HEK293 (cell line): Measurements from ENCODE around the gene HOXA6.

ENCODE experiments used
- HOXA7 ChIP-seq: sonication (generic); formaldehyde crosslinking; IDR thresholded peaks from 2 replicates; pipeline ENCODE4 v1.8.1; 2022; ENCODE audit warnings: missing genetic modification reagents, borderline replicate concordance
- IKZF3 ChIP-seq: fragments of 450-650 bp; IDR thresholded peaks from 2 replicates; pipeline ENCODE4 v1.5.0; 2018; ENCODE audit warnings: missing biosample characterization, mild to moderate bottlenecking, missing genetic modification characterization, moderate library complexity
- KLF17 ChIP-seq: fragments of 450-650 bp; formaldehyde crosslinking; IDR thresholded peaks from 2 replicates; pipeline ENCODE4 v1.5.1; 2016; ENCODE audit warnings: missing biosample characterization, missing genetic modification characterization
- PRDM1 ChIP-seq: fragments of 450-650 bp; formaldehyde crosslinking; IDR thresholded peaks from 2 replicates; pipeline ENCODE4; 2016; ENCODE audit warnings: missing biosample characterization, missing genetic modification characterization
- PRDM6 ChIP-seq: fragments of 450-650 bp; formaldehyde crosslinking; IDR thresholded peaks from 2 replicates; pipeline ENCODE4 v1.5.1; 2017; ENCODE audit warnings: missing biosample characterization, missing genetic modification characterization
- RBAK ChIP-seq: fragments of 450-650 bp; formaldehyde crosslinking; IDR thresholded peaks from 2 replicates; pipeline ENCODE4 v1.5.1; 2016; ENCODE audit warnings: missing biosample characterization, missing genetic modification characterization
- SP2 ChIP-seq: fragments of 450-650 bp; formaldehyde crosslinking; IDR thresholded peaks from 2 replicates; pipeline ENCODE4 v1.5.1; 2016; ENCODE audit warnings: missing biosample characterization, missing genetic modification characterization
- TRIM28 ChIP-seq: IDR thresholded peaks from 2 replicates; pipeline ENCODE4 v1.6.1; 2011; ENCODE audit warnings: low read length, control low read depth, borderline replicate concordance
- YY2 ChIP-seq: fragments of 450-650 bp; formaldehyde crosslinking; IDR thresholded peaks from 2 replicates; pipeline ENCODE4 v1.5.1; 2016; ENCODE audit warnings: missing biosample characterization, missing genetic modification characterization
- ZBTB11 ChIP-seq: fragments of 450-650 bp; formaldehyde crosslinking; conservative IDR thresholded peaks from 2 replicates; pipeline ENCODE4 v1.5.1; 2016; ENCODE audit warnings: low read depth, missing biosample characterization, missing genetic modification characterization
- ZBTB8A ChIP-seq: fragments of 450-650 bp; formaldehyde crosslinking; IDR thresholded peaks from 2 replicates; pipeline ENCODE4 v1.5.1; 2016; ENCODE audit warnings: missing biosample characterization, missing genetic modification characterization
- ZFP69B ChIP-seq: fragments of 450-650 bp; formaldehyde crosslinking; IDR thresholded peaks from 2 replicates; pipeline ENCODE4 v1.5.1; 2016; ENCODE audit warnings: missing biosample characterization, missing genetic modification characterization
- ZNF114 ChIP-seq: fragments of 450-650 bp; formaldehyde crosslinking; IDR thresholded peaks from 2 replicates; pipeline ENCODE4 v1.5.0; 2017; ENCODE audit warnings: missing biosample characterization, missing genetic modification characterization
- ZNF132 ChIP-seq: fragments of 450-650 bp; formaldehyde crosslinking; IDR thresholded peaks from 2 replicates; pipeline ENCODE4 v1.5.1; 2017; ENCODE audit warnings: missing biosample characterization, missing genetic modification characterization, borderline replicate concordance
- ZNF155 ChIP-seq: fragments of 450-650 bp; formaldehyde crosslinking; IDR thresholded peaks from 2 replicates; pipeline ENCODE4 v1.5.1; 2016; ENCODE audit warnings: missing biosample characterization, missing genetic modification characterization
- ZNF184 ChIP-seq: fragments of 450-650 bp; IDR thresholded peaks from 2 replicates; pipeline ENCODE4 v1.5.1; 2018; ENCODE audit warnings: missing biosample characterization, mild to moderate bottlenecking, missing genetic modification characterization
- ZNF202 ChIP-seq: fragments of 450-650 bp; formaldehyde crosslinking; IDR thresholded peaks from 2 replicates; pipeline ENCODE4 v1.5.1; 2016; ENCODE audit warnings: missing biosample characterization, missing genetic modification characterization, borderline replicate concordance
- ZNF221 ChIP-seq: fragments of 450-650 bp; formaldehyde crosslinking; IDR thresholded peaks from 2 replicates; pipeline ENCODE4 v1.5.1; 2017; ENCODE audit warnings: missing biosample characterization, missing genetic modification characterization, borderline replicate concordance
- ZNF266 ChIP-seq: fragments of 450-650 bp; formaldehyde crosslinking; IDR thresholded peaks from 2 replicates; pipeline ENCODE4 v1.5.1; 2016; ENCODE audit warnings: missing biosample characterization, missing genetic modification characterization, low read depth
- ZNF292 ChIP-seq: fragments of 450-650 bp; formaldehyde crosslinking; IDR thresholded peaks from 2 replicates; pipeline ENCODE4 v1.5.1; 2016; ENCODE audit warnings: low read depth, missing biosample characterization, missing genetic modification characterization, borderline replicate concordance
- ZNF335 ChIP-seq: fragments of 450-650 bp; formaldehyde crosslinking; conservative IDR thresholded peaks from 2 replicates; pipeline ENCODE4 v1.5.1; 2016; ENCODE audit warnings: missing biosample characterization, missing genetic modification characterization
- ZNF341 ChIP-seq: fragments of 450-650 bp; formaldehyde crosslinking; IDR thresholded peaks from 2 replicates; pipeline ENCODE4; 2016; ENCODE audit warnings: low read depth, missing biosample characterization, missing genetic modification characterization
- ZNF549 ChIP-seq: fragments of 450-650 bp; IDR thresholded peaks from 2 replicates; pipeline ENCODE4 v1.5.1; 2018; ENCODE audit warnings: missing biosample characterization, missing genetic modification characterization, mild to moderate bottlenecking, inconsistent platforms, moderate library complexity
- ZNF561 ChIP-seq: fragments of 450-650 bp; IDR thresholded peaks from 2 replicates; pipeline ENCODE4 v1.5.1; 2018; ENCODE audit warnings: missing biosample characterization, missing genetic modification characterization, borderline replicate concordance
- ZNF660 ChIP-seq: fragments of 450-650 bp; IDR thresholded peaks from 2 replicates; pipeline ENCODE4 v1.5.1; 2018; ENCODE audit warnings: missing biosample characterization, mild to moderate bottlenecking, missing genetic modification characterization
- ZNF677 ChIP-seq: fragments of 450-650 bp; IDR thresholded peaks from 2 replicates; pipeline ENCODE4 v1.5.0; 2018; ENCODE audit warnings: missing biosample characterization, mild to moderate bottlenecking, missing genetic modification characterization, moderate library complexity
- ZSCAN23 ChIP-seq: fragments of 450-650 bp; formaldehyde crosslinking; IDR thresholded peaks from 2 replicates; pipeline ENCODE4 v1.5.1; 2016; ENCODE audit warnings: missing biosample characterization, missing genetic modification characterization
- ZXDB ChIP-seq: fragments of 450-650 bp; formaldehyde crosslinking; IDR thresholded peaks from 2 replicates; pipeline ENCODE4 v1.5.1; 2016; ENCODE audit warnings: missing biosample characterization, missing genetic modification characterization
- TF ChIP-seq, protein P1 (sequence below): fragments of 450-650 bp; formaldehyde crosslinking; IDR thresholded peaks from 2 replicates; pipeline ENCODE4 v1.5.1; 2016; ENCODE audit warnings: missing biosample characterization, missing genetic modification characterization
- TF ChIP-seq, protein P2 (sequence below): fragments of 450-650 bp; IDR thresholded peaks from 2 replicates; pipeline ENCODE4 v1.5.1; 2018; ENCODE audit warnings: missing biosample characterization, missing genetic modification characterization

Gene HOXA6

GRCh38 chr7:27150568-27151340 is 3.2 kb upstream of the HOXA6 start (continued):
- TF ChIP-seq ZNF132 (tag by site-specific recombination) (no peak), ZBTB8A (tag by site-specific recombination) (no peak), SP2 (tag by site-specific recombination) (peak; percentile 33), ZNF221 (no peak), PRDM1 (tag by site-specific recombination) (no peak), ZNF184 (tag by site-specific recombination) (no peak), ZNF549 (no peak), ZNF155 (tag by site-specific recombination) (no peak), KLF17 (tag by site-specific recombination) (no peak), ZNF202 (tag by site-specific recombination) (no peak), IKZF3 (no peak), TRIM28 (peak; percentile 32; the same call in 1 of the 2 replicates), RBAK (no peak), ZNF114 (tag by site-specific recombination) (no peak), ZNF292 (tag by site-specific recombination) (no peak), ZNF266 (tag by site-specific recombination) (no peak), ZNF341 (tag by site-specific recombination) (peak; percentile 69), HOXA7 (CRISPR knock-in tag) (no peak), ZBTB11 (no peak), ZNF660 (tag by site-specific recombination) (peak; percentile 46; the same call in 1 of the 2 replicates), ZFP69B (tag by site-specific recombination) (no peak), ZNF561 (tag by site-specific recombination) (no peak), ZNF335 (tag by site-specific recombination) (0 out of 2 replicates have a peak, but pooled peaks have one; percentile 39), ZXDB (tag by site-specific recombination) (0 out of 2 replicates have a peak, but pooled peaks have one; percentile 8), ZNF677 (tag by site-specific recombination) (no peak), ZSCAN23 (tag by site-specific recombination) (no peak), PRDM6 (tag by site-specific recombination) (no peak), YY2 (tag by site-specific recombination) (peak; percentile 48)
- TF ChIP-seq, protein P1, sequence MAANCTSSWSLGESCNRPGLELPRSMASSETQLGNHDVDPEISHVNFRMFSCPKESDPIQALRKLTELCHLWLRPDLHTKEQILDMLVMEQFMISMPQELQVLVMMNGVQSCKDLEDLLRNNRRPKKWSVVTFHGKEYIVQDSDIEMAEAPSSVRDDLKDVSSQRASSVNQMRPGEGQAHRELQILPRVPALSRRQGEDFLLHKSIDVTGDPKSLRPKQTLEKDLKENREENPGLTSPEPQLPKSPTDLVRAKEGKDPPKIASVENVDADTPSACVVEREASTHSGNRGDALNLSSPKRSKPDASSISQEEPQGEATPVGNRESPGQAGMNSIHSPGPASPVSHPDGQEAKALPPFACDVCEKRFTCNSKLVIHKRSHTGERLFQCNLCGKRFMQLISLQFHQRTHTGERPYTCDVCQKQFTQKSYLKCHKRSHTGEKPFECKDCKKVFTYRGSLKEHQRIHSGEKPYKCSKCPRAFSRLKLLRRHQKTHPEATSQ (tag by site-specific recombination): no peak
- TF ChIP-seq, protein P2, sequence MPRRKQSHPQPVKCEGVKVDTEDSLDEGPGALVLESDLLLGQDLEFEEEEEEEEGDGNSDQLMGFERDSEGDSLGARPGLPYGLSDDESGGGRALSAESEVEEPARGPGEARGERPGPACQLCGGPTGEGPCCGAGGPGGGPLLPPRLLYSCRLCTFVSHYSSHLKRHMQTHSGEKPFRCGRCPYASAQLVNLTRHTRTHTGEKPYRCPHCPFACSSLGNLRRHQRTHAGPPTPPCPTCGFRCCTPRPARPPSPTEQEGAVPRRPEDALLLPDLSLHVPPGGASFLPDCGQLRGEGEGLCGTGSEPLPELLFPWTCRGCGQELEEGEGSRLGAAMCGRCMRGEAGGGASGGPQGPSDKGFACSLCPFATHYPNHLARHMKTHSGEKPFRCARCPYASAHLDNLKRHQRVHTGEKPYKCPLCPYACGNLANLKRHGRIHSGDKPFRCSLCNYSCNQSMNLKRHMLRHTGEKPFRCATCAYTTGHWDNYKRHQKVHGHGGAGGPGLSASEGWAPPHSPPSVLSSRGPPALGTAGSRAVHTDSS (tag by site-specific recombination): no peak
